CD14-positive monocyte (primary cell): ENCODE results near the gene ZBTB7C. TPM values are rescaled to one million over a fixed set of nuclear protein-coding genes. Genes with fewer than 3 reads are reported as not detected.

Experiments
- DNase-seq, 3 donors: peaks; one replicate each; pipeline ENCODE4 v3.0.0-alpha.2; 2011 to 2022
- H2AFZ ChIP-seq: 2 replicates; pipeline ENCODE4 v1.6.0; 2012; ENCODE audit warnings: mild to moderate bottlenecking, low read depth, low read length, inconsistent platforms; ENCODE audit not compliant: insufficient read depth, poor library complexity, severe bottlenecking
- H3K27ac ChIP-seq, 2 donors: 1 replicate in 1 of 2; 2 replicates in 1 of 2; pipeline ENCODE4 v1.5.1; 2012 to 2013; ENCODE audit warnings: low read length in 2 of 2, control low read depth in 1 of 2, inconsistent platforms in 1 of 2, low read depth in 1 of 2, mild to moderate bottlenecking in 1 of 2
- H3K27me3 ChIP-seq, 2 donors: one replicate each; pipeline versions ENCODE4 v1.6.0 to v1.6.1; 2011 to 2013; ENCODE audit warnings: low read length in 2 of 2; ENCODE audit not compliant: control insufficient read depth in 2 of 2, insufficient read depth in 2 of 2
- H3K36me3 ChIP-seq, 2 donors: replicated peaks in 1 of 2; 1 replicate in 1 of 2; 2 replicates in 1 of 2; pipeline versions ENCODE4 v1.5.1 to v1.6.1; 2012 to 2013; ENCODE audit warnings: low read length in 2 of 2, control low read depth in 1 of 2, inconsistent platforms in 1 of 2, mild to moderate bottlenecking in 1 of 2; ENCODE audit not compliant: insufficient read depth in 2 of 2, control insufficient read depth in 1 of 2
- H3K4me1 ChIP-seq, 2 donors: 1 replicate in 1 of 2; 2 replicates in 1 of 2; pipeline versions ENCODE4 v1.5.1 to v1.6.1; 2012 to 2013; ENCODE audit warnings: low read length in 2 of 2, control low read depth in 1 of 2, inconsistent platforms in 1 of 2, mild to moderate bottlenecking in 1 of 2, moderate library complexity in 1 of 2; ENCODE audit not compliant: insufficient read depth in 2 of 2, control insufficient read depth in 1 of 2
- H3K4me2 ChIP-seq: replicated peaks from 2 replicates; pipeline ENCODE3; 2012; ENCODE audit warnings: low read length, moderate library complexity, mild to moderate bottlenecking; ENCODE audit not compliant: poor library complexity, severe bottlenecking; ENCODE audit errors: extremely low read depth
- H3K4me3 ChIP-seq, 3 experiments: fragments of 200-600 bp in 1 of 3; sonication (generic) in 1 of 3; replicated peaks in 1 of 3; 1 replicate in 2 of 3; 2 replicates in 1 of 3; pipeline ENCODE4 v1.5.1; 2011 to 2013; ENCODE audit warnings: low read length in 3 of 3, mild to moderate bottlenecking in 3 of 3, control low read depth in 2 of 3, low read depth in 2 of 3, inconsistent platforms in 1 of 3, moderate library complexity in 1 of 3
- H3K79me2 ChIP-seq: 2 replicates; pipeline ENCODE4 v1.6.0; 2012; ENCODE audit warnings: mild to moderate bottlenecking, control low read depth, inconsistent platforms, low read length, moderate library complexity; ENCODE audit not compliant: insufficient read depth
- H3K9ac ChIP-seq: 2 replicates; pipeline ENCODE4 v1.6.0; 2017; ENCODE audit warnings: low read length, mild to moderate bottlenecking; ENCODE audit not compliant: insufficient read depth, poor library complexity, severe bottlenecking
- H3K9me3 ChIP-seq, 2 donors: replicated peaks in 1 of 2; 1 replicate in 1 of 2; 2 replicates in 1 of 2; pipeline versions ENCODE4 v1.5.1 to v1.6.1; 2012 to 2013; ENCODE audit warnings: low read length in 2 of 2, control low read depth in 1 of 2; ENCODE audit not compliant: control insufficient read depth in 1 of 2, insufficient read depth in 1 of 2
- H4K20me1 ChIP-seq: 2 replicates; pipeline ENCODE4 v1.6.0; 2012; ENCODE audit warnings: mild to moderate bottlenecking, low read length, control low read depth, moderate library complexity; ENCODE audit not compliant: insufficient read depth
- H3K27ac Mint-ChIP-seq, 7 donors: one replicate each; pipeline ENCODE4 v1.8.0; 2020; ENCODE audit warnings: mild to moderate bottlenecking in 7 of 7, mixed read lengths in 7 of 7, moderate library complexity in 6 of 7, inconsistent platforms in 2 of 7
- H3K27me3 Mint-ChIP-seq, 3 donors: one replicate each; pipeline ENCODE4 v1.8.0; 2021 to 2022; ENCODE audit warnings: low read depth in 3 of 3, mild to moderate bottlenecking in 3 of 3, mixed read lengths in 3 of 3, moderate library complexity in 3 of 3, inconsistent platforms in 1 of 3
- H3K36me3 Mint-ChIP-seq, 2 donors: one replicate each; pipeline ENCODE4 v1.8.0; 2020; ENCODE audit warnings: mixed read lengths in 2 of 2, inconsistent platforms in 1 of 2, mild to moderate bottlenecking in 1 of 2
- H3K4me1 Mint-ChIP-seq: one replicate; pipeline ENCODE4 v1.8.0; 2020; ENCODE audit warnings: mild to moderate bottlenecking, mixed read lengths
- H3K4me3 Mint-ChIP-seq, 2 donors: one replicate each; pipeline ENCODE4 v1.8.0; 2020; ENCODE audit warnings: mild to moderate bottlenecking in 2 of 2, mixed read lengths in 2 of 2, moderate library complexity in 1 of 2
- H3K9me3 Mint-ChIP-seq, 7 donors: one replicate each; pipeline ENCODE4 v1.8.0; 2020 to 2022; ENCODE audit warnings: mixed read lengths in 7 of 7, mild to moderate bottlenecking in 6 of 7, moderate library complexity in 6 of 7, inconsistent platforms in 2 of 7
- CTCF ChIP-seq: fragments of 200-600 bp; IDR thresholded peaks from one replicate; pipeline ENCODE4 v1.8.0; 2022; ENCODE audit warnings: antibody characterized with exemption, mild to moderate bottlenecking
- WGBS: methylation state at CpG from one replicate; pipeline ENCODE4 v1.1.5; 2013; ENCODE audit warnings: missing lambda C conversion rate; ENCODE audit not compliant: insufficient coverage; 5-methylcytosine and 5-hydroxymethylcytosine counted together
- intact Hi-C, 2 donors: fragments of 100-400 bp; cut with micrococcal nuclease; formaldehyde crosslinking; loops; one replicate each; pipeline versions ENCODE4 v1.15.0 to v1.15.1; 2023
- polyA plus RNA-seq, 3 donors: library from polyadenylated mRNA; depleted of rRNA in 1 of 3; unstranded in 2 of 3; stranded (reverse) in 1 of 3; fragments of 300-500 nt in 2 of 3; fragments of >200 nt in 1 of 3; fragmentation: Illumina TruSeq in 2 of 3; gene quantifications; 1 replicate in 2 of 3; 2 replicates in 1 of 3; pipeline ENCODE4 v1.2.3, GENCODE V29; 2012 to 2021
- small RNA-seq: library from RNA; depleted of rRNA; stranded (forward); fragments of <200 nt; gene quantifications from one replicate; pipeline ENCODE3, GENCODE V24; 2012; ENCODE audit warnings: low read depth; ENCODE audit not compliant: insufficient read length

Gene ZBTB7C
- polyA plus RNA-seq, 3 donors: 0.03 to 0.09 TPM; not detected in 1

- Histone ChIP-seq H3K4me3 (no peak overlapping the region), H3K36me3 (no peaks in the 10 kb centered on the region), H3K9me3 (no peaks in the 10 kb centered on the region), H3K27ac (no peak overlapping the region), H3K79me2 (no peaks in the 10 kb centered on the region), H3K4me2 (no peak overlapping the region), H4K20me1 (no peaks in the 10 kb centered on the region), H3K27me3 (no peaks in the 10 kb centered on the region), H3K4me1 (peaks cover 9 to 10% of the 10 kb centered on the region in 2 donors), H2AFZ (no peak overlapping the region), H3K9ac (no peak overlapping the region)
- H3K9me3 Mint-ChIP-seq: peaks cover 0 to 2% (median 0%) of the 10 kb centered on the region in 7 donors
- 88% methylated on average over 1 of the region's 1 CpG for WGBS
- peaks cover 0 to 2% of the 10 kb centered on the region in 2 donors for H3K36me3 Mint-ChIP-seq
- H3K27me3 Mint-ChIP-seq: peaks cover 6 to 8% (median 7%) of the 10 kb centered on the region in 3 donors
- no peak for TF ChIP-seq CTCF
- no peak overlapping the region for H3K4me3 Mint-ChIP-seq
- DNase-seq: no peak
- intact Hi-C loops: no loop called here
- H3K4me1 Mint-ChIP-seq: peaks cover 14% of the 10 kb centered on the region
- peak overlapping the region in 1 of 7 donors; percentile 11 for H3K27ac Mint-ChIP-seq
Measured at GRCh38 chr18:47978603-47979002, 430.6 kb downstream of the ZBTB7C start.

GRCh38 chr18:47978141-47978540 is 431.0 kb downstream of the ZBTB7C start:
- no peak overlapping the region for H3K4me2 ChIP-seq
- H3K9ac ChIP-seq: no peak overlapping the region
- H3K36me3 Mint-ChIP-seq: no peaks in the 10 kb centered on the region
- peaks cover 9% of the 10 kb centered on the region for H3K4me1 Mint-ChIP-seq
- peaks cover 3 to 8% (median 8%) of the 10 kb centered on the region in 3 donors for H3K27me3 Mint-ChIP-seq
- H3K4me1 ChIP-seq: peaks cover 4 to 5% of the 10 kb centered on the region in 2 donors
- no peak overlapping the region for H3K4me3 ChIP-seq
- no peaks in the 10 kb centered on the region for H4K20me1 ChIP-seq
- H3K27ac ChIP-seq: no peak overlapping the region
- WGBS: no CpG with 5 or more reads among the region's 2 CpGs
- peaks cover 0 to 2% (median 0%) of the 10 kb centered on the region in 7 donors for H3K9me3 Mint-ChIP-seq
- no peak overlapping the region for H3K27ac Mint-ChIP-seq
- TF ChIP-seq CTCF: no peak
- H3K9me3 ChIP-seq: no peaks in the 10 kb centered on the region
- DNase-seq: no peak
- H3K4me3 Mint-ChIP-seq: no peak overlapping the region
- intact Hi-C loops: no loop called here
- no peaks in the 10 kb centered on the region for H3K27me3 ChIP-seq
- H2AFZ ChIP-seq: no peak overlapping the region
- H3K36me3 ChIP-seq: no peaks in the 10 kb centered on the region
- no peaks in the 10 kb centered on the region for H3K79me2 ChIP-seq

Small RNA genes lying within 50 kb of the gene (small RNA-seq; reads per million reads assigned to genes)
- not detected for gene RNU6-708P

Other genes with a start within 250 kb of the ZBTB7C start
- gene CTIF, start 129.6 kb upstream of the ZBTB7C start, polyA plus RNA-seq: 1 to 10 TPM in 2 of 3 donors, under 1 TPM in 1; 0.38 to 8.7 (median 1.2) TPM